Fibroblast of skin of back (primary cell): Measurements from ENCODE around the gene ZCCHC14.
"Not testable (repeated sequence)": the region's sequence is repeated elsewhere in the genome, so short reads cannot be mapped to it uniquely, and the experiment has no call there.

Source experiments
- DNase-seq: peaks from one replicate; pipeline ENCODE4 v3.0.0-alpha.2; 2013

Gene ZCCHC14

DNA sequence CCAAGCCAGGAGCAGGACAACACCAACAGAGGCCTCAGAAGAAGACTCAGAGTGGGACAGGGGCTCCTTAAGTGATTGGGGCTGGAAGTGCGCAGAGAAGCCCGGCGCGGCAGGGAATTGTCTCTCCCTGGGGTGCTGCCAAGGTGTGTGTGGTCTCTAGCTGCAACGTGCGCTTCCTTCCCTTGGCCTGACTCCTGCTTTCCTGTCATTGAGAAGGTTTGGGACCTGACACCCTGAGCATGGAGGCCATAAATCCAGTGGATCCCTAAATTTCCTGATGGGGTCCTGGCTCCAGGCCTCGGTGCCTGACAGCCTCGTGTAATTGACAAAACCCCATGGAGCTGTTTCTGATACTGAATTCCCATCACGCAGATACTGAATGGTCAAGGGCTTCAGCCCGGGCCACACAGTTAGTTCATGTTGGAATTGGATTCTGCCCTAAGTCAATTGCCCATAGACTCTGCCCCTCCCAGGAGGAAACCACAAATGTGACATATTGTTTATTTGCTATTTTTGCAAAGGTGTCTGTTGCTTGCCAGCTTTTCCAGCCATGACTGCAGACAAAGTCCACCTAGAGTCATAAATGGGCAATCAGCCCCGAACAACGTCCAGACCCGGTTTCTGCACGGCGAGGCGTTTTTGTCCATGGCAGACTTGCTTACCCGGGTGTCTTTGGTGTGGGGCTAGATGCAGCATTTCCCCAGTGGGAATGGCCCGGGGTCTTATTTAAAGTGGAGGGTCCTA lies 4.4 kb upstream of the ZCCHC14 start:
- DNase-seq: not testable (repeated sequence)

DNA sequence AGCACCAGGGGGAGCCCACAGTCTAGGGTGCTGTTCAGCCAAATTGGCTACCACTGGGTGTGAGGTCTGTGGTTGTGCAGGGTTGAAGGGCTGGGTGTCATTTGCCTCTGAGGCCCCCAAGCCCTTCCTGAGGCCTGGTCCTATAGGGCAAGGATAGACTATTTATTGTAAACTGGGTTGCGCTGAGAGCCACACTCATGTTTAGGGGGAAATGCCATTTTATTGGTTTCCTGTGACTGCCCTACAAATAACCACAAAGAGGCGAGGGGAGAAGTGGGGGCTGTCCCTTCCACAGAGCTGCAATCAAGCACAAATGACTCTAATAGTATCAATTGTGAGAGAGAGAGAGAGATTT lies 3.6 kb upstream of the ZCCHC14 start:
- DNase-seq: no peak

GRCh38 chr16:87495578-87496446 lies 3.0 kb upstream of the ZCCHC14 start:
- DNase-seq: no peak

DNA sequence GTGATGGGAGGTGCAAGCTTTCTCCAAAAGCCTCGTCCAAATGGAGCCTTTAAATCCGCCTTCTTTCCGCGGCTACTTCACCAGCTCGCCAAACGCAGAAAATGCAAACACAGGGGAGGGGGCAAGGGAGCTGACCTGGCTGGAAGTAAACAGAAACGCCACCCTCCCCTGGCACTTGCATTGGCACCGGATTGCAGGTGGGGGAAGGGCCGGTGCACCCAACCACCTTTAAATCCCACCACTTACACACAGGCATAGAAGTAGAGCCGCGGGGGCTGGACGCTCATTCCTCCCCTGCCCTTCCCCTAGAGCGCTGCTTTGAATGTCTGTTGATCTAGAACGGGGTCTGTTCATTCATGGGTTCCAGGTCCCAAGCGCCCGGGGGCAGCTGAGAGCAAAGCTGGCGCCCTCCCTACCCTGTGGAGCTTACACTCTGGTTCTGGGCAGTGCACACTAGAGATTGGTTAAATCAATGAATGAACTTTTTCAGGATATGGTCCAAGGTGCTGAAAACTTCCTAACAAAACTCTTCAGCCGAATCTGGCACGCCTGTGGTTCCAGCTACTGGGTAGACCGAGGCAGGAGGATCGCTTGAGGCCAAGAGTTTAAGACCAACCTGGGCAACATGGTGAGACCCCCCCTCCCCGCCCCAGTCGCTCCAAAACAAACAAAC lies 920 bp upstream of the ZCCHC14 start:
- no peak for DNase-seq

DNA sequence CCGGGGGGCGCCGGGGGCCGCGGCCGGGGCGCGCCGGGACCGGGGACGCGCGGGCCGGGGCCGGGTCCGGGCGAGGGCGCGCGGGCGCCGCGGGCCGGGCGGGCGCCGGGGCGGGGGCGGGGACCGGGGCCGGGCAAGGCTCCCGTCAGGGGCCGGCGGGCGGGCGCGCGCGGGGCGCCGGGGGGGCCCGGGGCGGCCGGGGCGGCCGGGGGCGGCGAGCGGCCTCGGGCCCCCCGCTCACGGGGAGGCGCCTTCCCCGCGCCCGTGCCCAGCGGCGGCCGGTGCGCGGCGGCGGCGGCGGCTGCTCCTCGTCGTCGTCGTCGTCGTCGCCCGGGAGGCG lies 563 bp downstream of the ZCCHC14 start:
- DNase-seq: no peak

GRCh38 chr16:87491522-87492290 lies 1.1 kb downstream of the ZCCHC14 start:
- peak; percentile 32 for DNase-seq

GRCh38 chr16:87490799-87491521 lies 1.9 kb downstream of the ZCCHC14 start:
- not testable (repeated sequence) for DNase-seq

GRCh38 chr16:87490096-87490798 lies 2.6 kb downstream of the ZCCHC14 start:
- no peak for DNase-seq

- no peak for DNase-seq
These were observed 3.3 kb downstream of the ZCCHC14 start for GRCh38 chr16:87489434-87490045.

DNA sequence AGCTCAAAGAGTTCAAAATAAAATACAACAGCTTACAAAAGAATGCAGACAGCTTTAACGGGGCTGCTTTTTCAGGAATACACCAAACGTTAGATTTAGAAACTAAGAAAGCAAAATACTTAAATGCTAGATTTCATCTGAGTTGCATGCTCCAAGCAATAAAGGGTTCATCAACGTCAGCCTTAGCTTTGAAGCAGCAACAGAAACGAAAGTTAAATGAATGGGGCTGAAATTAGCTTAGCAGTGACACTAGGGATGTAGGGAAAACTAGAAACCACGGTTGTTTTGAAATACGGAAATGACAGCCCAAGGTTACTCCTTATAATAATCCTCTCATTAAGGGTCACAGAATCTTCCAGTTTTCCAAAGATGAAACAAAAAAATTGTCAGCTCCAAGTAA lies 3.9 kb downstream of the ZCCHC14 start:
- DNase-seq: not testable (repeated sequence)

GRCh38 chr16:87487361-87487924 lies 5.4 kb downstream of the ZCCHC14 start:
- no peak for DNase-seq

- no peak for DNase-seq
These were observed 6.0 kb downstream of the ZCCHC14 start for GRCh38 chr16:87486713-87487247.

DNA sequence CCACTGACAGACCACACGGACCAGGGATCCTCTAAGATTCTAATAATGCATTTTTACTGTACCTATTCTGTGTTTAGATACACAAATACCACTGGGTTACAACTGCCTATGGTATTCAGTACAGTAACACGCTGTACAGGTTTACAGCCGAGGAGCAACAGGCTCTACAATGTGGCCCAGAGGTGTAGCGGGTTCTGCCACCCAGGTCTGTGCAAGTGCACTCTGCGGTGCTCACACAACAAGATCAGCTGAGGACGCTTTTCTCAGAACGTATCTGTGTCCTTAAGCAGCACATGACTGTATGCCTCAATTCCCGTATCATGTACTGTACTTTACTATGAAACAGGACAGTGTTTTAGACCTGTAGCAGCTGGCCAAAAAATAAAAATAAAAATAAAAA lies 6.5 kb downstream of the ZCCHC14 start:
- DNase-seq: no peak

GRCh38 chr16:87485792-87486191 lies 7.0 kb downstream of the ZCCHC14 start:
- not testable (repeated sequence) for DNase-seq

- DNase-seq: no peak
These were observed 8.1 kb downstream of the ZCCHC14 start for GRCh38 chr16:87484487-87485331.

DNA sequence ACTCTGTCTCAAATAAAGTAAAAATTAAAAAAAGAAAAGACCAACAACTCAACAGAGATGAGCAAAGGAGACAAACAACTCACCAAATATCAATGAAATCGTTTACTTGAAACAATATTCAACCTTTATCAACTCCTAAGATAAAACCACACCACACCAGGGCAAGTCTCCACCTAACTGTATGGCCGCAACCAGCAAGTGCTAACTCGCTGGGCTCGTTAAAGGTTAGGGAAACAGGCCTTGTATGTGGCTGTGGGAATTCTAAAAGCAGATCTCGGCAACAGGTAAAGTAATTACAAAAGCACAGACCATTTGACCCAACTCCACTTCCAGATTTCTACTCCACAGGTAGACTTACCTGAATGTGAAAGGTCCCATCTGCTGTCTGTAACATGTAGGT lies 9.3 kb downstream of the ZCCHC14 start:
- DNase-seq: no peak

GRCh38 chr16:87482670-87483069 lies 10.2 kb downstream of the ZCCHC14 start:
- DNase-seq: not testable (repeated sequence)

GRCh38 chr16:87482266-87482665 lies 10.6 kb downstream of the ZCCHC14 start:
- DNase-seq: no peak

- DNase-seq: not testable (repeated sequence)
These were observed 11.1 kb downstream of the ZCCHC14 start for GRCh38 chr16:87481711-87482110.
